Skin of body (tissue), 2 donors: ENCODE measurements around the gene KIF22. TPM values are rescaled to one million over a fixed set of nuclear protein-coding genes. Genes with fewer than 3 reads are reported as not detected.
"Not testable (repeated sequence)": the region's sequence is repeated elsewhere in the genome, so short reads cannot be mapped to it uniquely, and the experiment has no call there.

ENCODE experiments used
- DNase-seq: peaks from one replicate; lab custom pipeline; 2025; lab: John Stamatoyannopoulos, UW
- total RNA-seq: library from RNA; depleted of rRNA; stranded (reverse); fragments of >200 nt; gene quantifications from one replicate; pipeline ENCODE4 v1.2.3, GENCODE V29; 2014

The KIF22 gene
- total RNA-seq, 1 donor from 2014 or later: 40.7 TPM

DNA sequence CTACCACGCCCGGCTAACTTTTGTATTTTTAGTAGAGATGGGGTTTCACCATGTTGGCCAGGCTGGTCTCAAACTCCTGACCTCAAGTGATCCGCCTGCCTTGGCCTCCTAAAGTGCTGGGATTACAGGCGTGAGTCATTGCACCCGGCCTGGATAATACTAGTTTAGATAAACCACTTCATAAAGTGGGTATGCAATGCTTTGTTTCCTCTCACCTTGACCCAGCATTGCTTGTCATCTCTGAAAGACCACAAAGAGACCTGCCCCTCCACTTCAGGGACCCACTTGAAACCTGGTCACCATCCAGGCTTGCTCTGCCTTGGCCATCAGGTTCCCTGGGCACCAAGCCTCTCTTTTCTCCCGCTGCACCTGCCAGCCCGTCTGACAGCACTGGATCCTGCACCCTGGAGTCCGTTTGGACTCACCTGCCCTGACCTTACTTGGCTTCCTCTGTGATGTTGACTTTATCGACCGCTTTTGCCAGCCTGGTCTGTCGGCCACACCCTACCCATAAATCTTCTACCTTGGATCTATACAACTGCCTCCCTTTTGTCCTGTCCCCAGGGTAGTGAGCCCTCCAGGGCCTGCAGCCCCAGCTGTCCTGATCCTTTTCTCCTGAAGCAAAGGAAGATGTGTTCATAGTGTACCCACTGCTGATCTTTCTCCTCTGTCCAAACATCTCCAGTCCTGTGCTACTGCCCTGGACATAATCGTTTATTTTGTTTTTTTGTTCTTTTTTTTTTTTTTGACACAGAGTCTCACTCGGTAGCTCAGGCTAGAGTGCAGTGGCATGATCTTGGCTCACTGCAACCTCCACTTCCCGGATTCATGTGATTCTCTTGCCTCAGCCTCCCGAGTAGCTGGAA lies 25.2 kb upstream of the KIF22 start:
- no peak for DNase-seq

DNA sequence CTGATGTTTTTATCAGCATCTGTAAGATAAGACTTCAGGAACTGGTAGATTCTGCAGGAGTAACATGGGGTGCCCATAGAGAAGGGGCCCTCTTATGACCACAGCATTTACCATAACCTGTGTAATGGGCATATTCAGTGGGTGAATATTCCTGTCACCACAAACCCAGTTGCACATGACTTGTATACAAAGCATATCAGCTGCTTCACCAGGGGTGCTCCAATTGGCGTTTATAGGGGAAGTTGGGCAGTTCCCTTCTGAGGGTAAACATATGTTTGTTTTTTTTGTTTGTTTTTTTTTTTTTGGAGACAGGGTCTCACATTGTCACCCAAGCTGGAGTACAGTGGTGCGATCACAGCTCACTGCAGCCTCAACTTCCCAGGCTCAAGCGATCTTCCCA lies 24.0 kb upstream of the KIF22 start:
- no peak for DNase-seq

DNA sequence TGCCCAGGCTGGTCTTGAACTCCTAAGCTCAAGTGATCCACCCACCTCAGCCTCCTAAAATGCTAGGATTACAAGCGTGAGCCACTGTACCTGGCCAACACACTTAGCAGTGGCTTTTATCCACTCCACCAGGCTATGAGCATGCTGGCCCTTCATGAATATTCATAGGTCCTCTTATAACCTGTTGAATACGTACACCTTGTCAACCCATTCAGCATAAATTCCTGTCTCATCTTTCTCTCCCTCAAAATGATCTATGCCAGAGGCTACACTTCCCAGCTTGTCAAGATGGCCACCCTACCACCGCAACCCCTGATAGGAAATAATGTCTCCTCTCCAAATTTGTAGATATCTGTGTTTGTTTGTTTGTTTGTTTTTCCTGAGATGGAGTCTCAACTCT lies 23.5 kb upstream of the KIF22 start:
- DNase-seq: no peak

- DNase-seq: no peak
These were observed 21.0 kb upstream of the KIF22 start for GRCh38 chr16:29769507-29769906.

- no peak for DNase-seq
These were observed 20.2 kb upstream of the KIF22 start for GRCh38 chr16:29770250-29770929.

- DNase-seq: not testable (repeated sequence)
These were observed 18.2 kb upstream of the KIF22 start for GRCh38 chr16:29772330-29772729.

DNA sequence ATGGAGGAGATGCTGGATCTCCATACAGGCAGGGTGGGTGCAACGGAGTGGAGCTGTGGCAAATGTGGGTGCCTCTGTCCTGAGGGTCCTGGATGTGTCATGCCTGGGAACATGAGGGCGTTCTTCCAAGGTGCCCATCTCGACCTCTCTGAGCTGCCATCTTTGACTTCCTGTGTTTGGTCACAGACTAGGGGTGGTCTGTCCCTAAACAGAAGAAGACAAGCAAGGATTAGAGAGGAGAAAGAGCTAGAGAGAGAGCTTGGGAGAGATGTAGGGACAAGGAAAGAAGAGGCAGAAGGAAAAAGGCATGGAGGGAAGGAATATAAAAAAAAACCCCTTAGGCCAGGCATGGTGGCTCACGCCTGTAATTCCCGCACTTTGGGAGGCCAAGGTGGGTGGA lies 15.8 kb upstream of the KIF22 start:
- DNase-seq: no peak

DNA sequence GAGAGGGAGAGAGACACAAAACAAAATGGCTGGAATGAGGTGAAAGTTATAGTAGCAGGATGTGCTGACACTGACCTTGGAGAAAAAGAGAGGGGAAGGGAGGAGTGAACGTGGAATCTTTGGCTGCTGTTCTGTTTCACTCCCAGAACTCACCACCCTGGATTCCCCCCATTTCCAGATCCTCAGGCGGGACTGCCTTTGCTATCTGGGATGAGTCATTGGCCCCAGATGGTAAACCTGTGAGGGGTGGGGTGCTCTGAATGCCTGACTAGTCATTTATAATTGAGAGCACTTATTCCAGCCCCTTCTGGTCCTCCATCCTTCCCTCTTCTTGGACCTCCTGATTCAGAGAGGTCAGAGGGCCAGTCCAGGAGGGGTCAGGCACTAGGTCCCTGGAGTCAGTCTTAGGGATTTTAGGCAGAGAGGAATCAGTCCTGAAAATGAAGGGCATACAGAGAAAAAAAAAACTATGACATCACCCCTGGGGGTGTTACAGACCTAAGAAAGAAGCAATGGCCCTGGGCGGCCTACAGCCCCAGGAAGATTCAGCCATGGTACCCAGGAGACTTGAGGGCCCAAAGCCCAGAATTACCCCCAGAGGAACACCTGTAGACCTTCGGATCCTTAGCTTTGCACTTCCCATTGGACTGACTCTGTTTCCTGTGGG lies 14.7 kb upstream of the KIF22 start:
- DNase-seq: no peak

- no peak for DNase-seq
These were observed 12.8 kb upstream of the KIF22 start, which contains the start of gene ZG16 for GRCh38 chr16:29777576-29778350. Gene ZG16, plus strand, starts transcription at chr16:29778256. Its CDS starts 1,011 bp downstream, at chr16:29779267.

DNA sequence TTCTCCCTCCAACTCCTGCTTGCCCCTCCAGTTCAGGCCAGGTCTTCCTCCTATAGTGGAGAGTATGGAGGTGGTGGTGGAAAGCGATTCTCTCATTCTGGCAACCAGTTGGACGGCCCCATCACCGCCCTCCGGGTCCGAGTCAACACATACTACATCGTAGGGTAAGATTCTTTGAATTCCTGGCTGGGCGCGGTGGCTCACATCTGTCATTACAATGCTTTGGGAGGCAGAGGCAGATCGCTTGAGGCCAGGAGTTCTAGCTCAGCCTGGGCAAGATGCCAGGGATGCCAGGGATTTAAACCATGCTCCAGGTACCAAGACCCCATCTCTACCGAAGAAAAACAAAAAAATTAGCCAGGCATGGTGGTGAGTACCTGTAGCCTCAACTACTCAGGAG lies 11.1 kb upstream of the KIF22 start:
- no peak for DNase-seq

- not testable (repeated sequence) for DNase-seq
These were observed 7.2 kb upstream of the KIF22 start for GRCh38 chr16:29783094-29783953.

DNA sequence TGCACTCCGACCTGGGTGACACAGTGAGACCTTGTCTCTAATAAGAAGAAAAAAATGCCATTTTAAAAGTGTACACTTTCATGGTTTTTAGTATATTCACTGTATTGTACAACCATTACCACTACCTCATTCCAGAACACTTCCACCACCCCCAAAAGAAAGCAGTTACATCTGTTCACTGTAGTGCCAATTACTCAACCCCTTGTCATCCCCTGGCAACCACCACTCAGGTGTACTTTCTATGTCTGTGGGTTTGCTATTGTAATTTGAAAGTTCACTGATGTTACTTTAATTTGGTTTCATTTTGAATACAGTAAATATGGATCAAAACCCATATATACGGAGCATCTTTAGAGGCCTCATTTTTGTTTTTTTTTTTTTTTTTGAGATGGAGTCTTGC lies 6.4 kb upstream of the KIF22 start:
- DNase-seq: no peak

GRCh38 chr16:29784901-29785500 lies 5.5 kb upstream of the KIF22 start:
- DNase-seq: peak; percentile 23

- not testable (repeated sequence) for DNase-seq
These were observed 3.4 kb upstream of the KIF22 start for GRCh38 chr16:29787155-29787554.

DNA sequence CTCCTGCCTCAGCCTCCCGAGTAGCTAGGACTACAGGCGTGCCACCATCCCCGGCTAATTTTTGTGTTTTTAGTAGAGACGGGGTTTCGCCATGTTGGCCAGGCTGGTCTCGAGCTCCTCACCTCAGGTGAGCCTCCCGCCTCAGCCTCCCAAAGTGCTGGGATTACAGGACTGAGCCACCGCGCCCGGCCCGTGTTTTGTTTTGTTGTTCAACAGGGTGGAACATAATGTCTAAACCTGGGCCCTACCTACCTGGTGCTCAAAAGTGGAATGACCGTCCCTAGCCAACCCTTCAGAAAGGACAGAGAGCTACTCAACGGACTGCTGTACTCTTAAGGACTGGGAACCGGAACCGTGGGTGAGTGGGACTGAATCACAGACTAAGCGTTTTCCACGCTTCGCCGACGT lies 772 bp upstream of the KIF22 start:
- DNase-seq: peak; percentile 50

DNA sequence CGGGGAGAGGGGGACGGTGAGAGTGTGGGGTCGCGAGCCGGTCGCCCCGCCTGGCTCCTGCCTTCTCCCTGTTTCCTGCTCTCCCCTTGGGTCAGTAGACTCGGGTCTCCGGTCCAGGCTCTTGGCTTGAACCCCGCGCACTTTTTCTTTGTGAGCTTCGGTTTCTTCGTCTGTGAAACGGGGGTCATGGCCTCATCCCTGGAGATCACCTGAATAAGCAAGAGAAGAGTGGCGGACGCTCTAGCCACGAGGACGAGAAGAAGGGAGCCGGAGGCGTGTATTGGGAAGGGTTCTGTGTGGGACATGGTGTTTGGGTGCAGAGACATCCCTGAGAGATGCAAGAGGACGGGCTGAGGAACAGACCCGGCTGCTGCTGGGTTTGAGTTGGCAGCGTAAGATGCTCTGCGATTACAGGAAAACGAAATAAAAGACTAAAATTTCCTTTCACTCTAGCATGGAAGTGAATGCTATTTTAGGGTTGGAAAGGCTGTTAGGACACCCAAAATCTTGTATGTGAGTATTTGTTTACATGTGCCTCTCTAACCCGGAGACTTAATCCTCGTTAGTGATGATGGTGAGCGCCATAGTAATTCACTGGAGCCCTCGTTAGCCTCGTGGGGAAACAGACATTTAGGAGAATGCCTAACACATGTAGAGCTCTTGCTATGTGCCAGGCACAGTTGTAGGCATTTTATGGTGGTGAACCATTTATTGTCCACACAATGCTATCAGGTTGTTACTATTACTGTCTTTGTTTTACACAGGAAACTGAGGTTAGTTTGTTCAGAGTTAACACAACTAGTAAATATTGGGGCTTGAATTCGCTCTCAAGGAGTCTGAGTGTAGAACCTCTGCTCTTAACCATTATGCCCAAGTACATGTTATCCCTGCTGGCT lies 646 bp downstream of the KIF22 start:
- DNase-seq: no peak

DNA sequence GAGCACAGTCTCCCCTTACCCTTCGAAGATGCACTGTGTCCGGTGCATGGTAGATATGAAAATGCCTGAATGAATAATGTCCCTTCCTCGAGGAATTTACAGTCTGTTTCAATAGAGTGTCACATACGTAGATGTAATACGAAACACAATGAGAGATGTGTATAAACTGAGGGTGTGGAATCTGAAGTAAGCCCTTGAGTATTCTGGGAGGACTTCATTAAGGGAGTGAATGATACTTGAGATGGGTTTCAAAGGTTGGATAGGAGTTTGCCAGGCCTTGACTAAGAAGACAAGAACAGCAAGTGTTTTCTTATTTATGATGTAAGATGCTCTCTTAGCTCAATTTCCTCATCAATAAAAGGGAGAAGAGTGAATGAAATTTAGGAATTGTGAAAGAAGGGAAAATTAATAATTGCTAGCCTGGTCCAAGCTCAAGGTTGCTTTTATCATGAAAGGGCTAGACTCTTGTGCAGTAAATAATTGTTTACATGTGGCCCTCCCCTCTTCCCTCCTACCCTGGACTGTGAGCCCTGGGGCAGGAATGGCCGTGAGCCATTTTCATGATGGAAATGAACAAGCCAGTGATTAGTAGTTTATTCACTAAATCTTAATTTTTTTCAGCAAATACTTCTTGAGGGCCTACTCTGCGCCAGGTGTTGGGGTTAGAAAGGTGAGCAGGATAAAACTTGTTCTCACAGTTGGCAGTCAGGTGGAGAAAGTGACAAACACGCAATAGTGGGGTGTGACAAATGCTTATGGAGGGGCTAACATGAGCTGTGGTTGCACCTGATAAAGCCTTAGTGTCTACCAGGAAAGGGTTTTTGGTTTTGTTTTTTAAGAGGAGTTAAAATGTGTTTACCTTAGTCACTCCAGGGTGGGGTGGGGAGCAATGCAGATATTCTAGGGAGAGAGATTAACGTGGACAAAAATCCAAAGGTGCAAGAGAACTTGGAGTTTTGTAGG lies 1.6 kb downstream of the KIF22 start:
- DNase-seq: no peak

DNA sequence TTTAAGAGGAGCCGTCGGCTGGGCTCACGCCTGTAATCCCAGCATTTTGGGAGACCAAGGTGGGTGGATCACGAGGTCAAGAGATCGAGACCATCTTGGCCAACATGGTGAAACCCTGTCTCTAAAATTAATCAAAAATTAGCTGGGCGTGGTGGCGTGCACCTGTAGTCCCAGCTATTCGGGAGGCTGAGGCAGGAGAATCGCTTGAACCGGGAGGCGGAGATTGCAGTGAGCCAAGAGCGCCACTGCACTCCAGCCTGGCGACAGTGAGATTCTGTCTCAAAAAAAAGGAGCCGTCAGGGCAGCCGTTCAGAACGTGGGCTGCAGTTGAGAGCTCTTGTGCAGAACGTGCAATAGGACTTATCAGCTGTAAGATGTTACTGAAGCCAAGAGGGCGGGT lies 2.6 kb downstream of the KIF22 start:
- not testable (repeated sequence) for DNase-seq
